HCT116 (cell line): ENCODE results near the gene AGBL1.

Experiments used
- CTCF ChIP-seq, 3 experiments: fragments of 200-600 bp in 1 of 3; sonication (generic) in 1 of 3; IDR thresholded peaks in 2 of 3; conservative IDR thresholded peaks in 1 of 3; 2 replicates each; pipeline ENCODE4 v1.5.1; 2012 to 2017; ENCODE audit warnings: low read depth in 2 of 3, low read length in 2 of 3, antibody characterized with exemption in 1 of 3, borderline replicate concordance in 1 of 3, control low read depth in 1 of 3, mild to moderate bottlenecking in 1 of 3, mixed read lengths in 1 of 3, mixed run types in 1 of 3, moderate library complexity in 1 of 3; ENCODE audit not compliant: insufficient read depth in 1 of 3
- EZH2 ChIP-seq: fragments of 200-600 bp; sonication (generic); IDR thresholded peaks from 2 replicates; pipeline ENCODE4 v1.6.1; 2017; ENCODE audit warnings: antibody characterized with exemption, mixed run types
- EZH2phosphoT487 ChIP-seq: fragments of 200-600 bp; IDR thresholded peaks from 2 replicates; pipeline ENCODE4 v1.6.1; 2018; ENCODE audit warnings: antibody characterized with exemption, borderline replicate concordance
- POLR2A ChIP-seq: IDR thresholded peaks from 2 replicates; pipeline ENCODE4 v1.7.0; 2011; ENCODE audit warnings: borderline replicate concordance; ENCODE audit not compliant: insufficient read depth, insufficient read length; ENCODE audit errors: extremely low read depth
- POLR2AphosphoS5 ChIP-seq: IDR thresholded peaks from 2 replicates; pipeline ENCODE4 v1.6.1; 2011; ENCODE audit warnings: mild to moderate bottlenecking, low read depth, low read length, moderate library complexity
- RAD21 ChIP-seq: IDR thresholded peaks from 2 replicates; pipeline ENCODE4 v1.6.1; 2012; ENCODE audit warnings: low read depth, mild to moderate bottlenecking
- REST ChIP-seq: IDR thresholded peaks from 2 replicates; pipeline ENCODE4 v1.6.1; 2012; ENCODE audit warnings: low read depth
- SIN3A ChIP-seq: IDR thresholded peaks from 2 replicates; pipeline ENCODE4 v1.6.1; 2012; ENCODE audit warnings: low read depth
- SP1 ChIP-seq: IDR thresholded peaks from 2 replicates; pipeline ENCODE4 v1.6.1; 2012; ENCODE audit warnings: low read depth
- TCF7L2 ChIP-seq: IDR thresholded peaks from 2 replicates; pipeline ENCODE4 v1.7.0; 2011; ENCODE audit warnings: borderline replicate concordance, inconsistent platforms; ENCODE audit not compliant: insufficient read depth, insufficient read length; ENCODE audit errors: extremely low read depth

GRCh38 chr15:86336051-86336788, 256.5 kb downstream of the AGBL1 start:
- TF ChIP-seq CTCF (IDR thresholded peaks at IDR 0.05 in 2 of 3, conservative IDR thresholded peaks at IDR 0.05 in 1 of 3; ENCODE audit: borderline replicate concordance in 1 of 3, insufficient read depth in 1 of 3, low read depth in 2 of 3, low read length in 2 of 3) (no peak), EZH2phosphoT487 (no peak), EZH2 (no peak), POLR2AphosphoS5 (no peak), POLR2A (no peak), SP1 (no peak), SIN3A (no peak), REST (no peak), TCF7L2 (no peak), RAD21 (no peak)
